Esophagus squamous epithelium (tissue), 4 donors: ENCODE results near the gene PSMD13.

Experiments used
- CTCF ChIP-seq, 6 experiments: fragments of 450-650 bp in 4 of 6; fragments of 200-600 bp in 2 of 6; sonication (generic) in 2 of 6; IDR thresholded peaks; one replicate each; pipeline ENCODE4 v1.5.1; 2016 to 2019; ENCODE audit warnings: antibody characterized with exemption in 6 of 6, mild to moderate bottlenecking in 4 of 6, moderate library complexity in 4 of 6
- POLR2A ChIP-seq, 4 donors: fragments of 450-650 bp; IDR thresholded peaks; one replicate each; pipeline ENCODE4 v1.6.1; 2017; ENCODE audit warnings: antibody characterized with exemption in 4 of 4, mild to moderate bottlenecking in 4 of 4, moderate library complexity in 3 of 4

- TF ChIP-seq CTCF (IDR thresholded peaks at IDR 0.05) = no peak
- no peak for TF ChIP-seq POLR2A (IDR thresholded peaks at IDR 0.05)
These were observed 35.6 kb downstream of the PSMD13 start for GRCh38 chr11:272195-272930.
